SU-DHL-6 (cell line): ENCODE measurements around the gene TADA3.

Experiments used
- EZH2phosphoT487 ChIP-seq: fragments of 200-600 bp; sonication (generic), shearing (Covaris generic); conservative IDR thresholded peaks from 2 replicates; pipeline ENCODE4 v1.6.1; 2018; ENCODE audit warnings: mild to moderate bottlenecking, antibody characterized with exemption, low read length, moderate library complexity, mixed read lengths
- TF ChIP-seq, protein P1 (sequence below): fragments of 200-600 bp; sonication (generic); IDR thresholded peaks from one replicate; pipeline ENCODE4 v1.5.1; 2017; ENCODE audit warnings: antibody characterized with exemption, mild to moderate bottlenecking, low read length, moderate library complexity; ENCODE audit not compliant: insufficient read depth, poor library complexity, severe bottlenecking

DNA sequence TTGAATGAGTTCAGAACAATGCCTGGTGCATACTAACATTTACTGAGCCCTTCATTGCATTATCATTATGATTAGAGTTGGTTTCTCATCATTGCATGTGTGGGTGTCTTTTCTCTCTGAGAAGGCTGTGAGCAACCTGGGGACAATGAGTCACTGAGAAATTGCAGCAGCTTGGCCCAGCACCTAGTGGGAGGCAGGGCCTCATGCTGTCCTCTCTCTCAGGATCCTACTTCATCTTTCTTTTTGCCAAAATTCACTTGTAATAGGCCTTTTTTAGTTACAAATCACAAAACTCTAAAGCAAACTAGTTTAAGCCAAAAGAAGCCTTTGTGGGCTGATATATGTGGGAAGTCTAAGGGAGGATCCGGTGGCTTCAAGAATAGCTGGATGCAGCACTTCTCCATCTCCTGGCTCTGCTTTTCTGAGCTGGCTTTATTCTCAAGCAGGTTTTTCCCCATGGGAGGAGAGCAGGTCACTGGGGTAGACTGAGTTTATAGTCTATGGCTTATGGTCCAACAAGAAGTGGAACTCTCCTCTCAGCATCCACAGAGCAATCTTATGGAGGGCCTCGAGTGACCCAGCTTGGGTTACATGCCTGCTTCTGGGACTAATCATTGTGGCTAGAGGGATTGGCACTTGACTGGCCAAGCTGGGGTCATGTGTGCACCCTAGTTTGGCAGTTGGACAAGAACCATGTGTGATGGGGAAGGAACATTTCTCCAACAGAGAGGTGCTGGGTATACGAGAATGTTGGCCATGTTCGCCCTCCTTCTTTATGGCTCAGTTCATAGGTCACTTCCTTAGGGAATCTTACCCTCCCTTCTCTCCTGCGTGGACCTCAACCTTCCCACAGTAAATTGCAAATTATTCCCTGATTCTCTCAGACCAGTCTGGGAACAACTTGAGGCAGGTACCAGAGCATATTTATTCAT, 13.9 kb downstream of the TADA3 start:
- TF ChIP-seq, protein P1, sequence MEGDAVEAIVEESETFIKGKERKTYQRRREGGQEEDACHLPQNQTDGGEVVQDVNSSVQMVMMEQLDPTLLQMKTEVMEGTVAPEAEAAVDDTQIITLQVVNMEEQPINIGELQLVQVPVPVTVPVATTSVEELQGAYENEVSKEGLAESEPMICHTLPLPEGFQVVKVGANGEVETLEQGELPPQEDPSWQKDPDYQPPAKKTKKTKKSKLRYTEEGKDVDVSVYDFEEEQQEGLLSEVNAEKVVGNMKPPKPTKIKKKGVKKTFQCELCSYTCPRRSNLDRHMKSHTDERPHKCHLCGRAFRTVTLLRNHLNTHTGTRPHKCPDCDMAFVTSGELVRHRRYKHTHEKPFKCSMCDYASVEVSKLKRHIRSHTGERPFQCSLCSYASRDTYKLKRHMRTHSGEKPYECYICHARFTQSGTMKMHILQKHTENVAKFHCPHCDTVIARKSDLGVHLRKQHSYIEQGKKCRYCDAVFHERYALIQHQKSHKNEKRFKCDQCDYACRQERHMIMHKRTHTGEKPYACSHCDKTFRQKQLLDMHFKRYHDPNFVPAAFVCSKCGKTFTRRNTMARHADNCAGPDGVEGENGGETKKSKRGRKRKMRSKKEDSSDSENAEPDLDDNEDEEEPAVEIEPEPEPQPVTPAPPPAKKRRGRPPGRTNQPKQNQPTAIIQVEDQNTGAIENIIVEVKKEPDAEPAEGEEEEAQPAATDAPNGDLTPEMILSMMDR, result no peak
- TF ChIP-seq EZH2phosphoT487, result no peak
